Glomerular visceral epithelial cell (primary cell): ENCODE results near the gene EFCAB14.
"Not testable (repeated sequence)": the region's sequence is repeated elsewhere in the genome, so short reads cannot be mapped to it uniquely, and the experiment has no call there.

Experiments
- DNase-seq: peaks from one replicate; pipeline ENCODE4 v3.0.0-alpha.2; 2016; ENCODE audit errors: extremely low spot score

Gene EFCAB14

GRCh38 chr1:46718727-46719622 is at the start of gene EFCAB14:
EFCAB14 (minus strand) TSS chr1:46719114; CDS start chr1:46718087, 1,027 bp downstream.
- peak; percentile 96 for DNase-seq

- no peak for DNase-seq
These were observed 49.5 kb upstream of the EFCAB14 start for GRCh38 chr1:46768445-46768844.

- no peak for DNase-seq
These were observed 48.9 kb upstream of the EFCAB14 start for GRCh38 chr1:46767649-46768282.

- no peak for DNase-seq
These were observed 45.5 kb upstream of the EFCAB14 start for GRCh38 chr1:46764402-46764801.

GRCh38 chr1:46761740-46762139 is 42.8 kb upstream of the EFCAB14 start:
- DNase-seq = no peak

- DNase-seq = no peak
These were observed 41.7 kb upstream of the EFCAB14 start for GRCh38 chr1:46760558-46761166.

- DNase-seq = no peak
These were observed 39.1 kb upstream of the EFCAB14 start for GRCh38 chr1:46757956-46758528.

GRCh38 chr1:46757247-46757955 is 38.5 kb upstream of the EFCAB14 start:
- peak; percentile 32 for DNase-seq

GRCh38 chr1:46755121-46755520 is 36.2 kb upstream of the EFCAB14 start:
- peak; percentile 17 for DNase-seq

- DNase-seq = not testable (repeated sequence)
These were observed 35.8 kb upstream of the EFCAB14 start for GRCh38 chr1:46754707-46755106.

GRCh38 chr1:46753985-46754384 is 35.1 kb upstream of the EFCAB14 start:
- DNase-seq = no peak

GRCh38 chr1:46749921-46750404 is 31.0 kb upstream of the EFCAB14 start:
- DNase-seq = no peak

- DNase-seq = no peak
These were observed 30.5 kb upstream of the EFCAB14 start for GRCh38 chr1:46749404-46749803.

GRCh38 chr1:46747683-46748288 is 28.9 kb upstream of the EFCAB14 start:
- peak; percentile 48 for DNase-seq

GRCh38 chr1:46742069-46742468 is 23.2 kb upstream of the EFCAB14 start:
- DNase-seq = no peak

GRCh38 chr1:46735708-46736324 is 16.9 kb upstream of the EFCAB14 start:
- DNase-seq = peak; percentile 51

GRCh38 chr1:46728327-46728873 is 9.5 kb upstream of the EFCAB14 start:
- DNase-seq = not testable (repeated sequence)

GRCh38 chr1:46725736-46726108 is 6.8 kb upstream of the EFCAB14 start:
- DNase-seq = no peak

GRCh38 chr1:46724991-46725735 is 6.2 kb upstream of the EFCAB14 start:
- DNase-seq = peak; percentile 71

GRCh38 chr1:46723901-46724300 is 5.0 kb upstream of the EFCAB14 start:
- DNase-seq = no peak
